K562 (cell line): Measurements from ENCODE around the gene FREM3. TPM values are rescaled to one million over a fixed set of nuclear protein-coding genes. Genes with fewer than 3 reads are reported as not detected.

Experiments used
- ATAC-seq: fragments of 200-7000 bp; cut with Tn5 transposase; 3 replicates; pipeline ENCODE4 v1.9.1; 2020; ENCODE audit warnings: moderate library complexity
- BruUV-seq: library from RNA; stranded (reverse); fragments of 400-500 nt; replicated peaks from 2 replicates; lab custom pipeline; 2021; lab: Mats Ljungman, UMichigan
- CTCF ChIA-PET: fragments of 300-600 bp; formaldehyde crosslinking; extraction: SDS; loops from one replicate; lab custom pipeline; 2021; ENCODE audit warnings: low intra/inter-chr PET ratio; lab: Yijun Ruan, JAX
- POLR2A ChIA-PET: fragments of 300-600, 350-650 bp; sonication (Branson Sonifier 250); formaldehyde crosslinking; extraction: SDS; loops from one replicate; lab custom pipeline; 2021; ENCODE audit warnings: antibody characterized with exemption, inconsistent platforms; lab: Yijun Ruan, JAX
- DNase-seq, 4 experiments: peaks; one replicate each; pipeline versions ENCODE4 v3.0.0 to v3.0.0-alpha.2; 2011 to 2018; ENCODE audit warnings: low spot score in 3 of 4, mixed read lengths in 3 of 4; ENCODE audit errors: extremely low read depth in 1 of 4
- FAIRE-seq: peaks from 2 replicates; lab custom pipeline; 2011; peaks lifted over from hg19 to GRCh38; lab: Jason Lieb, UNC
- H2AFZ ChIP-seq: 2 replicates; pipeline ENCODE4 v1.6.0; 2011; ENCODE audit warnings: low read depth, low read length, control low read depth, inconsistent platforms
- H3K27ac ChIP-seq: fragments of 200-600 bp; 3 replicates; pipeline ENCODE4 v1.8.0; 2011; ENCODE audit warnings: low read depth, mild to moderate bottlenecking, control low read depth, inconsistent platforms, low read length, moderate library complexity, mixed read lengths; ENCODE audit errors: extremely low read depth
- H3K27me3 ChIP-seq, 2 experiments: fragments of 300-600 bp in 1 of 2; 2 replicates in 1 of 2; 3 replicates in 1 of 2; pipeline versions ENCODE4 v1.6.0 to v1.8.0; 2011; ENCODE audit warnings: inconsistent platforms in 2 of 2, low read length in 2 of 2, mild to moderate bottlenecking in 1 of 2, mixed read lengths in 1 of 2, moderate library complexity in 1 of 2; ENCODE audit not compliant: control insufficient read depth in 2 of 2, insufficient read depth in 2 of 2
- H3K36me3 ChIP-seq: fragments of 300-600 bp; 3 replicates; pipeline ENCODE4 v1.8.0; 2011; ENCODE audit warnings: mild to moderate bottlenecking, low read length, inconsistent platforms; ENCODE audit not compliant: control insufficient read depth, insufficient read depth
- H3K4me1 ChIP-seq, 2 experiments: fragments of 200-600 bp in 1 of 2; replicated peaks in 1 of 2; 2 replicates in 1 of 2; 3 replicates in 1 of 2; pipeline versions ENCODE4 v1.5.1 to v1.8.0; 2011; ENCODE audit warnings: inconsistent platforms in 2 of 2, low read length in 2 of 2, mild to moderate bottlenecking in 1 of 2, mixed read lengths in 1 of 2, moderate library complexity in 1 of 2; ENCODE audit not compliant: control insufficient read depth in 2 of 2, insufficient read depth in 2 of 2
- H3K4me2 ChIP-seq: 2 replicates; pipeline ENCODE4 v1.6.1; 2011; ENCODE audit warnings: low read length, control low read depth, inconsistent platforms, mixed read lengths; ENCODE audit not compliant: insufficient read depth
- H3K4me3 ChIP-seq: fragments of 200-600 bp; sonication (generic), shearing (Covaris generic); 2 replicates; pipeline ENCODE4 v1.5.1; 2016; ENCODE audit warnings: control low read depth, inconsistent platforms
- H3K79me2 ChIP-seq: fragments of 200-600 bp; 3 replicates; pipeline ENCODE4 v1.8.0; 2011; ENCODE audit warnings: low read length, inconsistent platforms; ENCODE audit not compliant: control insufficient read depth, insufficient read depth
- H3K9ac ChIP-seq, 2 experiments: 2 replicates each; pipeline versions ENCODE4 v1.6.0 to v1.6.1; 2011; ENCODE audit warnings: low read depth in 2 of 2, low read length in 2 of 2, control low read depth in 1 of 2, inconsistent platforms in 1 of 2, mild to moderate bottlenecking in 1 of 2, mixed read lengths in 1 of 2; ENCODE audit not compliant: insufficient read depth in 1 of 2
- H3K9me1 ChIP-seq: one replicate; pipeline ENCODE4 v1.6.0; 2011; ENCODE audit warnings: inconsistent platforms, mild to moderate bottlenecking, low read length, moderate library complexity; ENCODE audit not compliant: control insufficient read depth, insufficient read depth
- H3K9me3 ChIP-seq: replicated peaks from 2 replicates; pipeline ENCODE4 v1.5.1; 2011; ENCODE audit warnings: low read depth, low read length, inconsistent platforms; ENCODE audit not compliant: control insufficient read depth, insufficient read depth
- H4K20me1 ChIP-seq: replicated peaks from 2 replicates; pipeline ENCODE4 v1.6.1; 2011; ENCODE audit warnings: low read length, inconsistent platforms, mixed read lengths; ENCODE audit not compliant: control insufficient read depth, insufficient read depth
- DACH1 ChIP-seq: fragments of 450-650 bp; IDR thresholded peaks from 2 replicates; pipeline ENCODE4 v1.6.1; 2018; ENCODE audit not compliant: partially characterized antibody
- GTF2E2 ChIP-seq: fragments of 200-800 bp; sonication (Bioruptor generic); IDR thresholded peaks from 2 replicates; pipeline ENCODE4 v1.6.1; 2016; ENCODE audit warnings: missing genetic modification characterization, missing compliant biosample characterization
- HNRNPH1 ChIP-seq: fragments of 200-400 bp; formaldehyde crosslinking; optimal IDR thresholded peaks from 2 replicates; pipeline ENCODE3; 2017; ENCODE audit warnings: low read depth, mild to moderate bottlenecking, low read length, moderate library complexity
- MCM2 ChIP-seq: fragments of 450-650 bp; IDR thresholded peaks from 2 replicates; pipeline ENCODE4 v1.6.1; 2017; ENCODE audit warnings: low read depth, mild to moderate bottlenecking
- MCM5 ChIP-seq: fragments of 450-650 bp; IDR thresholded peaks from 2 replicates; pipeline ENCODE4 v1.6.1; 2016; ENCODE audit warnings: low read depth
- POLR3A ChIP-seq: IDR thresholded peaks from 2 replicates; pipeline ENCODE4 v1.6.1; 2011; ENCODE audit warnings: borderline replicate concordance, mild to moderate bottlenecking, moderate library complexity; ENCODE audit not compliant: insufficient read length, insufficient read depth; ENCODE audit errors: extremely low read depth
- ZFP36 ChIP-seq: fragments of 150-350 bp; IDR thresholded peaks from 2 replicates; pipeline ENCODE4 v1.6.1; 2018; ENCODE audit warnings: low read length, low read depth; ENCODE audit not compliant: partially characterized antibody
- ZNF133 ChIP-seq: fragments of 250-450 bp; sonication (Bioruptor Pico); IDR thresholded peaks from 2 replicates; pipeline ENCODE4 v1.4.0; 2020; ENCODE audit warnings: mild to moderate bottlenecking
- ZNF134 ChIP-seq: fragments of 250-450 bp; sonication (Bioruptor Pico); conservative IDR thresholded peaks from 2 replicates; pipeline ENCODE4 v1.4.0; 2020
- WGBS: fragments of 100-300 bp; shearing (Covaris generic); methylation state at CpG from one replicate; pipeline ENCODE4 v1.1.6; 2016; ENCODE audit warnings: low coverage, mixed read lengths; ENCODE audit not compliant: insufficient coverage; ENCODE audit errors: missing lambda C conversion rate; 5-methylcytosine and 5-hydroxymethylcytosine counted together
- in situ Hi-C: fragments of 300-500 bp; cut with MboI; formaldehyde crosslinking; loops from 4 replicates; pipeline ENCODE4 v1.15.0; 2018; ENCODE audit warnings: inconsistent platforms, mixed read lengths
- intact Hi-C: fragments of 100-400 bp; cut with micrococcal nuclease; formaldehyde crosslinking; loops from 2 replicates; pipeline ENCODE4 v1.14.2; 2022
- polyA plus RNA-seq, 8 experiments: library from polyadenylated mRNA; depleted of rRNA in 4 of 8; stranded (reverse) in 5 of 8; unstranded in 3 of 8; fragments of >200 nt; fragmentation: Nextera tagmentation in 2 of 8; fragmentation: Illumina TruSeq in 1 of 8; extraction: Ambion mirVana in 2 of 8; extraction: Trizol in 1 of 8; gene quantifications; 2 replicates each; pipeline versions ENCODE4 v1.2.1 to v1.2.3, GENCODE V29; 2011 to 2014; ENCODE audit warnings: inconsistent platforms in 1 of 8, missing spikeins in 1 of 8
- total RNA-seq, 7 experiments: library from RNA; depleted of rRNA in 6 of 7; stranded (reverse); fragments of >200 nt in 6 of 7; fragmentation: Illumina TruSeq in 2 of 7; extraction: Trizol in 2 of 7; gene quantifications; 2 replicates each; pipeline versions ENCODE4 v1.2.1 to v1.2.3, GENCODE V29; 2011 to 2021; ENCODE audit warnings: low replicate concordance in 1 of 7
- TF ChIP-seq, protein P1 (sequence below), 2 experiments: fragments of 450-650 bp; IDR thresholded peaks; 2 replicates each; pipeline ENCODE4 v1.6.1; 2018; ENCODE audit warnings: mild to moderate bottlenecking in 2 of 2, low read depth in 1 of 2; ENCODE audit not compliant: partially characterized antibody in 2 of 2
- TF ChIP-seq, protein P2 (sequence below): sonication (generic); formaldehyde crosslinking; IDR thresholded peaks from 2 replicates; pipeline ENCODE4 v1.9.0; 2022; ENCODE audit warnings: mild to moderate bottlenecking, missing genetic modification reagents
- TF ChIP-seq, protein P3 (sequence below): fragments of 450-650 bp; formaldehyde crosslinking; IDR thresholded peaks from 2 replicates; pipeline ENCODE4 v1.4.0; 2022; ENCODE audit warnings: missing genetic modification characterization
- TF ChIP-seq, protein P4 (sequence below): fragments of 250-450 bp; sonication (Bioruptor Pico); IDR thresholded peaks from 2 replicates; pipeline ENCODE4 v1.9.0; 2021; ENCODE audit warnings: mild to moderate bottlenecking, inconsistent platforms

Gene FREM3
- total and polyA plus RNA-seq, 9 of the 15 experiments (the other 6 are each of a cell fraction or from before 2014, with no cell fraction given), result not detected

DNA sequence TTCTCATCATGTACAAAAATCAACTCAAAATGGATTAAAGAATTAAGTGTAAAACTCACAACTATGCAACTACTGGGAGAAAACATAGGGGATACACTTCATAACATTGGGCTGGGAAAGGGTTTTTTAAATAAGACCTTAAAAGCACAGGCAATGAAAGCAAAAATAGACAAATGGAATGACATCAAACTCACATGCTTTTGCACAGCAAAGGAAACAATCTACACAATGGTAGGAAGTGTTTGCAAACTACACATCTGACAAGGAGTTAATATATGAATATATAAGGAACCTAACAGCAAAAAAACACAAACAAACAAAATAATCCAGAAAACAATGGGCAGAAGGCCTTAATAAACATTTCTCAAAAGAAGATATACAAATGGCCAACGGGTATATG, 57.9 kb downstream of the FREM3 start (continued):
- TF ChIP-seq, protein P1, sequence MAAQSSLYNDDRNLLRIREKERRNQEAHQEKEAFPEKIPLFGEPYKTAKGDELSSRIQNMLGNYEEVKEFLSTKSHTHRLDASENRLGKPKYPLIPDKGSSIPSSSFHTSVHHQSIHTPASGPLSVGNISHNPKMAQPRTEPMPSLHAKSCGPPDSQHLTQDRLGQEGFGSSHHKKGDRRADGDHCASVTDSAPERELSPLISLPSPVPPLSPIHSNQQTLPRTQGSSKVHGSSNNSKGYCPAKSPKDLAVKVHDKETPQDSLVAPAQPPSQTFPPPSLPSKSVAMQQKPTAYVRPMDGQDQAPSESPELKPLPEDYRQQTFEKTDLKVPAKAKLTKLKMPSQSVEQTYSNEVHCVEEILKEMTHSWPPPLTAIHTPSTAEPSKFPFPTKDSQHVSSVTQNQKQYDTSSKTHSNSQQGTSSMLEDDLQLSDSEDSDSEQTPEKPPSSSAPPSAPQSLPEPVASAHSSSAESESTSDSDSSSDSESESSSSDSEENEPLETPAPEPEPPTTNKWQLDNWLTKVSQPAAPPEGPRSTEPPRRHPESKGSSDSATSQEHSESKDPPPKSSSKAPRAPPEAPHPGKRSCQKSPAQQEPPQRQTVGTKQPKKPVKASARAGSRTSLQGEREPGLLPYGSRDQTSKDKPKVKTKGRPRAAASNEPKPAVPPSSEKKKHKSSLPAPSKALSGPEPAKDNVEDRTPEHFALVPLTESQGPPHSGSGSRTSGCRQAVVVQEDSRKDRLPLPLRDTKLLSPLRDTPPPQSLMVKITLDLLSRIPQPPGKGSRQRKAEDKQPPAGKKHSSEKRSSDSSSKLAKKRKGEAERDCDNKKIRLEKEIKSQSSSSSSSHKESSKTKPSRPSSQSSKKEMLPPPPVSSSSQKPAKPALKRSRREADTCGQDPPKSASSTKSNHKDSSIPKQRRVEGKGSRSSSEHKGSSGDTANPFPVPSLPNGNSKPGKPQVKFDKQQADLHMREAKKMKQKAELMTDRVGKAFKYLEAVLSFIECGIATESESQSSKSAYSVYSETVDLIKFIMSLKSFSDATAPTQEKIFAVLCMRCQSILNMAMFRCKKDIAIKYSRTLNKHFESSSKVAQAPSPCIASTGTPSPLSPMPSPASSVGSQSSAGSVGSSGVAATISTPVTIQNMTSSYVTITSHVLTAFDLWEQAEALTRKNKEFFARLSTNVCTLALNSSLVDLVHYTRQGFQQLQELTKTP (IDR thresholded peaks at IDR 0.05; ENCODE audit: low read depth in 1 of 2, partially characterized antibody in 2 of 2), result no peak
- TF ChIP-seq GTF2E2 (tag) (no peak), ZFP36 (no peak), DACH1 (no peak)
- TF ChIP-seq, protein P2, sequence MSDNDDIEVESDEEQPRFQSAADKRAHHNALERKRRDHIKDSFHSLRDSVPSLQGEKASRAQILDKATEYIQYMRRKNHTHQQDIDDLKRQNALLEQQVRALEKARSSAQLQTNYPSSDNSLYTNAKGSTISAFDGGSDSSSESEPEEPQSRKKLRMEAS (CRISPR knock-in tag), result no peak
- TF ChIP-seq, all 486 proteins: peak for 0

DNA sequence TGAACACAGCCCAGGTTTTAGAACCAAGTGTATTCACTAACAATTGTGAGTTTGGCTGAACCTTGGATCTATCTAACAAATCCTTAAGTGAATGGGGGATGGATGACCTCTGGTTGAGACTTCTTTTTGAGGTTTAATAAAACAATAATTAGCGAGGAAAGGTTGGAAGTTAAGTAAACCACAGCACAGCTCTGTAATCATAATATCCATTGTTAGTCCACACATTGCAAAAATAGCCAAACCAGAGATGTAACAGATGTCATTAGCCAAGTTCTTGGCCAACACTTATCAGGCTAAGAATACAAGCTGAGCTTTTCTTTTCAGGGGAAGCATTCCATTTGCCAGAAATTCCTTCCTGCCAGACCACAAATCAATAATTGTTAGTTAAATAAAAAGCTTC, 59.1 kb downstream of the FREM3 start:
- no peak overlapping the region for H3K4me2 ChIP-seq
- ChIA-PET POLR2A (no interaction called here), CTCF (no interaction called here)
- H3K9me1 ChIP-seq, result no peaks in the 10 kb centered on the region
- WGBS, result 0% methylated on average over 1 of the region's 1 CpG
- in situ Hi-C loops, result no loop called here
- no peaks in the 10 kb centered on the region for H3K9me3 ChIP-seq
- H3K36me3 ChIP-seq, result no peaks in the 10 kb centered on the region
- no peaks in the 10 kb centered on the region for H4K20me1 ChIP-seq
- H3K4me3 ChIP-seq, result no peak overlapping the region
- no peaks in the 10 kb centered on the region for H3K79me2 ChIP-seq
- H2AFZ ChIP-seq, result no peak overlapping the region
- peaks cover 0 to 5% of the 10 kb centered on the region in 2 experiments; a peak in 3 of 5 replicates for H3K27me3 ChIP-seq
- DNase-seq (no peak), FAIRE-seq (no peak), ATAC-seq (no peak)
- no peaks in the 10 kb centered on the region for H3K4me1 ChIP-seq
- H3K27ac ChIP-seq, result no peak overlapping the region
- intact Hi-C loops, result no loop called here
- no TSS peak for BruUV-seq
- no peak overlapping the region for H3K9ac ChIP-seq
- TF ChIP-seq ZNF133, result no peak
- no peak for TF ChIP-seq HNRNPH1
- no peak for TF ChIP-seq ZNF134 (CRISPR knock-in tag)
- TF ChIP-seq MCM2, result no peak
- TF ChIP-seq, protein P3, sequence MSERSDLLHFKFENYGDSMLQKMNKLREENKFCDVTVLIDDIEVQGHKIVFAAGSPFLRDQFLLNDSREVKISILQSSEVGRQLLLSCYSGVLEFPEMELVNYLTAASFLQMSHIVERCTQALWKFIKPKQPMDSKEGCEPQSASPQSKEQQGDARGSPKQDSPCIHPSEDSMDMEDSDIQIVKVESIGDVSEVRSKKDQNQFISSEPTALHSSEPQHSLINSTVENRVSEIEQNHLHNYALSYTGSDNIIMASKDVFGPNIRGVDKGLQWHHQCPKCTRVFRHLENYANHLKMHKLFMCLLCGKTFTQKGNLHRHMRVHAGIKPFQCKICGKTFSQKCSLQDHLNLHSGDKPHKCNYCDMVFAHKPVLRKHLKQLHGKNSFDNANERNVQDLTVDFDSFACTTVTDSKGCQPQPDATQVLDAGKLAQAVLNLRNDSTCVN (CRISPR knock-in tag), result no peak
- no peak for TF ChIP-seq POLR3A
- TF ChIP-seq, protein P4, sequence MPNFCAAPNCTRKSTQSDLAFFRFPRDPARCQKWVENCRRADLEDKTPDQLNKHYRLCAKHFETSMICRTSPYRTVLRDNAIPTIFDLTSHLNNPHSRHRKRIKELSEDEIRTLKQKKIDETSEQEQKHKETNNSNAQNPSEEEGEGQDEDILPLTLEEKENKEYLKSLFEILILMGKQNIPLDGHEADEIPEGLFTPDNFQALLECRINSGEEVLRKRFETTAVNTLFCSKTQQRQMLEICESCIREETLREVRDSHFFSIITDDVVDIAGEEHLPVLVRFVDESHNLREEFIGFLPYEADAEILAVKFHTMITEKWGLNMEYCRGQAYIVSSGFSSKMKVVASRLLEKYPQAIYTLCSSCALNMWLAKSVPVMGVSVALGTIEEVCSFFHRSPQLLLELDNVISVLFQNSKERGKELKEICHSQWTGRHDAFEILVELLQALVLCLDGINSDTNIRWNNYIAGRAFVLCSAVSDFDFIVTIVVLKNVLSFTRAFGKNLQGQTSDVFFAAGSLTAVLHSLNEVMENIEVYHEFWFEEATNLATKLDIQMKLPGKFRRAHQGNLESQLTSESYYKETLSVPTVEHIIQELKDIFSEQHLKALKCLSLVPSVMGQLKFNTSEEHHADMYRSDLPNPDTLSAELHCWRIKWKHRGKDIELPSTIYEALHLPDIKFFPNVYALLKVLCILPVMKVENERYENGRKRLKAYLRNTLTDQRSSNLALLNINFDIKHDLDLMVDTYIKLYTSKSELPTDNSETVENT (CRISPR knock-in tag), result no peak
- no peak for TF ChIP-seq MCM5
